Right renal cortex interstitium (tissue), 3 donors: Measurements from ENCODE around the gene HINT3. TPM values are rescaled to one million over a fixed set of nuclear protein-coding genes. Genes with fewer than 3 reads are reported as not detected.
"Not testable (repeated sequence)": the region's sequence is repeated elsewhere in the genome, so short reads cannot be mapped to it uniquely, and the experiment has no call there.

Experiments
- DNase-seq, 3 donors: peaks; one replicate each; pipeline ENCODE4 v3.0.0-alpha.2; 2013; ENCODE audit warnings: low read depth in 3 of 3, low spot score in 2 of 3
- polyA plus RNA-seq, 3 donors: library from polyadenylated mRNA; unstranded; fragments of 120-200 nt; gene quantifications; one replicate each; pipeline ENCODE4 v1.2.1, GENCODE V29; 2013; ENCODE audit not compliant: insufficient read length in 3 of 3

The HINT3 gene
- polyA plus RNA-seq, 3 donors: 34.7 to 35.8 (median 34.8) TPM

- DNase-seq: no peak
These were observed 35.1 kb downstream of the HINT3 start for GRCh38 chr6:125991653-125992052.

DNA sequence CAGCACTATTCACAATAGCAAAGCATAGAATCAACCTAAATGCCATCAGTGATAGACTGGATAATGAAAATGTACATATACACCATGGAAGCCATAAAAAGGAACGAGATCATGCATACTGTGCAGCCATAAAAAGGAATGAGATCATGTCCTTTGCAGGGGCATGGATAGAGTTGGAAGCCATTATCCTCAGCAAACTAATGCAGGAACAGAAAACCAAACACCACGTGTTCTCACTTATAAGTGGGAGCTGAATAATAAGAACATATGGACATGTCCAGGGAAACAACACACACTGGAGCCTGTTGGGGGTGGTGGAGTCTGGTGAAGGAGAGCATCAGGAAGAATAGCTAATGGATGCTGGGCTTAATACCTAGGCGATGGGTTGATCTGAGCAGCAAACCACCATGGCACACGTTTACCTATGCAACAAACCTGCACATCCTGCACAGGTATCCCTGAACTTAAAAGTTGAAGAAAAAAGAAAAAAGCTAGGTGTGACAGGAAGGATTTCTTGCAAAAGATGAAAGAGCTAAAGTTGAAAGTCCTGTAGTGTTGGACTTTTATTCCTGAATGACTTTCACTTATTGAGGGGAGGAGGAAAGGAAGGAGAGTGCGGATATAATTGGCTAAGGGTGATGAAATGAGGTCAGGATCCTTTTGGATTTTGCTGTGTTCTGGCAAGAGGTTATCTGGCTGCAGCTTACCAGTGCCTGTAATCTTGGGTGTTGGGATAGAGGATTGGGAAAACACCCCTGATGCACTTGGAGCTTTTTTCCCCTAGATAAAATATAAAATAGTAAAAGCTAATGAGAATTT lies 38.3 kb downstream of the HINT3 start:
- no peak for DNase-seq

DNA sequence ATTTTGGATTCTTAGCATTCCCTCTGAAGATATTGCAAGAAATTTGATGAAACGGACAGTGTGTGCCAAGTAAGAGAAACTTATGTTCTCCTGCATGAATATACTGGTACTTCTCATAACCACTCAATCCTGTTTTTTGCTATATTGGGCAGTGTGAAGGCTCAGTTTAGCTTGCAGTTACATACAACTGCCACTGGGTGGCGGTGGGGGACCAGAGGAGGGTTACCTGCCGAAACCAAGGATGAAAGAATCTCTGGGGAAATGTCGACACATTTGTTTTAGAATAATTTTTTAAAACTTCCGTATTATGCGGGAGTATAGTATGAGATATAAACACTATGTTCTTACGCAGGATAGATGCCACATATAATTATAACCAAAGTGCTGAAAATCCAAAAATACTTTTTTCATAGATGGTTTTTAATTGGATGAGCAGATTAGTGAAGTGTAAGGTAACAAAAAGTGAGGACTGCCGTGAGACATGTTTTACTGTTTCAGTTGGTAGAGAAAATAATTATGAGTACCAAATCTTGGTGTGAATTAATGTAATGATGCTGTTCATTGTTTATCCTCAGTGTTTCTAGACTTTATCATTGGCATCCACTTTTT lies 39.5 kb downstream of the HINT3 start:
- DNase-seq: peak; percentile 37 to 50 (median 43)

GRCh38 chr6:126002755-126003679 lies 46.4 kb downstream of the HINT3 start:
- DNase-seq: no peak

DNA sequence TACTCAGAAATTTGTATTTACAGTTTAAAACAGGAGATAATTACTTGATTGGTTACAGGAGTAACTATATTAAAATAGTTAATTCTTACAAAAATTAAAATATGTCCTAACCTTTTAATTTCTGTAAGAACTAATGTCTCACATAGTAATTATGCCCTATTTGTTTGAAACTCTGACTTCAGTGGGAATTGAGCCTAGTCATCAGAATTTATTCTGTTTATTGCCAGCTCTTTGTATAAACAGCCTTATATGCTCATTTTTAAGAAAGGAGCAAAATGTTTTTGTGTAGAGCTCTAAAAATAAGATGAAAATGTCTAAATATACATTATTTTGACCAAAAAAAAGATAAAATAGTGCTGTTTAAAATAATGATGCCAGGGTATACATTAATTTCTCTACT lies 51.2 kb downstream of the HINT3 start:
- DNase-seq: no peak

DNA sequence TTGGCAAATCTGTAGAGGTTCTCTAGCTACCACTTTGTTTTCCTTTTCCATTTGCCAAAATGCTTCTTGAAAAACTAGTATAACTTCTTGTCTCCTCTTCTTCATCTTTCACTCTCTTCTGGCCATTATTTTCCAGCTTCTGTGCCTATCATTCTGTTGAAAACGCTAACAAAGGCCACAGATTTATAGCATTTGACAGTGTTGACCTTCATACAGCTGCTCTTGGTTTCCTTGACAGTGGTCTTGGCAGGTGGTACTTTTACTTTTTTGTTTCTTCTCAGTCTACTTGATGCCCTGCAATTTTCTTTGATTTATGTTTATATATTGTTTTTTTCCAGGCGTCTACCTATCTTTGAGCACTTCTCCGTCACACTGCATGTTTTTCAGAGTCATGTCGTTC lies 53.5 kb downstream of the HINT3 start:
- no peak for DNase-seq

DNA sequence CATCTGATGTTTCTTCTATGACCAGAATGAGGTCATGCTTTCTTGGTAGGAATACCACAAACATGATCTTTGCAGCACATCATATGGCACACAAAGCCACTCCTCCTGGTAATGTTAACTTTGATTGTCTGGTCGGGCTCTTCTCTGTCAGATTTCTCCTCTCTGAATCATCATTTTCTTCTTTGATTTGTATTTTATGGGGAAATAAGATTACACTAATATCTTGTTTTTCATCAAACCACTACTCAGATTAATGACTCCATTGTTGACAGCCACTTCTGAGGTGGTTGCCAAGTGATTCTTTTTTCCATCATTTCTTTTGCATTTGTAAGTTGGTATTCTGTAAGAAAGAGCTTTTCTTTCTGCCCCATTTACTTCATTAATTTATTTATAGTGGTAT lies 59.3 kb downstream of the HINT3 start:
- DNase-seq: no peak

GRCh38 chr6:126016591-126016990 lies 60.0 kb downstream of the HINT3 start:
- DNase-seq: no peak

DNA sequence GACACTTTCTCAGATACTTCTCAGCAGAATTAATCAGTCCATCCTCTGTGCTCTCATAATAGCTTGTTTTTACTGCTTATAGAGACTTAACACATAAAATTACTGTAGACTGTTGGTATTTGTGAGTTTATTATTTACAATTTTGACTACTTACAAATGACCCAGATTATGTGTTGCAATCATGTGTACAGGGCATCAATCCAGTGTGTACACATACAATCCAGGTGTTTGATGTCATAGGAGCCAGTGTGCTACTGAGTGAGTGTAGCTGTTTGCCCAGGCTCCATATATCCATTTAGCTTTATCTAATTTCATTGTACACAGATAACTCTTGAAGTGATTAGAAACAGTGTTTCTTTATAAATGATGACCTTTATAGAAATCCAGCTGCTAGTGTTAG lies 61.1 kb downstream of the HINT3 start:
- DNase-seq: no peak

- no peak for DNase-seq
These were observed 63.9 kb downstream of the HINT3 start for GRCh38 chr6:126020305-126021050.

- not testable (repeated sequence) for DNase-seq
These were observed 66.9 kb downstream of the HINT3 start for GRCh38 chr6:126023474-126023873.

- no peak for DNase-seq
These were observed 69.4 kb downstream of the HINT3 start for GRCh38 chr6:126026001-126026400.

- no peak for DNase-seq
These were observed 71.0 kb downstream of the HINT3 start for GRCh38 chr6:126027601-126028000.

Other genes with a start within 250 kb of the HINT3 start
- gene HEY2, start 207.1 kb upstream of the HINT3 start, polyA plus RNA-seq: 1 to 10 TPM; 7.6 to 7.8 (median 7.7) TPM
- 10 to 100 TPM; 44.6 to 69.7 (median 54.3) TPM for gene NCOA7, start 165.8 kb upstream of the HINT3 start, polyA plus RNA-seq
- 10 to 100 TPM; 34.2 to 39.2 (median 36.0) TPM for gene TRMT11, start 29.8 kb downstream of the HINT3 start, polyA plus RNA-seq